Measurements from ENCODE around the gene SAC3D1. TPM values are rescaled to one million over a fixed set of nuclear protein-coding genes. Genes with fewer than 3 reads are reported as not detected.

SAC3D1 gene
- polyA plus RNA-seq, 2 of the 4 experiments (the other 2 are of a cell fraction) = 12.9 to 29.0 TPM

- H3K27ac ChIP-seq = no peak overlapping the region
- DNase-seq (ENCODE audit: low read depth in 1 of 2, low spot score in 1 of 2) (no peak), ATAC-seq (no peak; a peak in 1 of 6 replicates), FAIRE-seq (no peak)
- no peak overlapping the region for H3K4me2 ChIP-seq
- TF ChIP-seq HES2 (IDR thresholded peaks at IDR 0.05) = no peak
- TF ChIP-seq REST (IDR thresholded peaks at IDR 0.05) = no peak
- no peak for TF ChIP-seq EHF (CRISPR knock-in tag; IDR thresholded peaks at IDR 0.05)
- TF ChIP-seq ZSCAN20 (CRISPR knock-in tag; IDR thresholded peaks at IDR 0.05) = no peak
- TF ChIP-seq POLR2A (IDR thresholded peaks at IDR 0.05; ENCODE audit: low read length) = no peak
- TF ChIP-seq EHMT2 (IDR thresholded peaks at IDR 0.05; ENCODE audit: low read depth) = no peak
- no peak for TF ChIP-seq HOXB13 (CRISPR knock-in tag; IDR thresholded peaks at IDR 0.05; ENCODE audit: low read depth)
- no peak for TF ChIP-seq TP53 (CRISPR knock-in tag; IDR thresholded peaks at IDR 0.05)
- TF ChIP-seq ZC3H11A (IDR thresholded peaks at IDR 0.05) = no peak
- TF ChIP-seq FOSL2 (IDR thresholded peaks at IDR 0.05) = no peak
- no peak for TF ChIP-seq FOSL2 (CRISPR knock-in tag; IDR thresholded peaks at IDR 0.05)
- TF ChIP-seq HMGXB4 (CRISPR knock-in tag; IDR thresholded peaks at IDR 0.05; ENCODE audit: borderline replicate concordance) = no peak
- no peak for TF ChIP-seq ZNF302 (CRISPR knock-in tag; IDR thresholded peaks at IDR 0.05)
- no peak for TF ChIP-seq E2F6 (IDR thresholded peaks at IDR 0.05; ENCODE audit: borderline replicate concordance, low read depth)
- no peak for TF ChIP-seq CHD2 (IDR thresholded peaks at IDR 0.05; ENCODE audit: low read length, partially characterized antibody)
- TF ChIP-seq BCL3 (IDR thresholded peaks at IDR 0.05) = no peak
- TF ChIP-seq BHLHE40 (IDR thresholded peaks at IDR 0.05; ENCODE audit: low read depth, low read length) = no peak
- no peak for TF ChIP-seq USF2 (IDR thresholded peaks at IDR 0.05)
- no peak for TF ChIP-seq CTCF (IDR thresholded peaks at IDR 0.05)
- H3K4me1 ChIP-seq = no peaks in the 10 kb centered on the region
- no peaks in the 10 kb centered on the region for H3K9me3 ChIP-seq
- 57% methylated on average over 3 of the region's 3 CpGs for WGBS (ENCODE audit: missing lambda C conversion rate)
- POLR2A ChIA-PET = no interaction called here
- no peak overlapping the region for H3K4me3 ChIP-seq
- CTCF ChIA-PET = interaction anchor here (0.8 to 3.7 kb wide), 3 partner anchors 9 to 50 kb away, joined by 3 to 16 read pairs (median 3); partner anchors contain the start of gene ARL2
These were observed 22.5 kb downstream of the SAC3D1 start for GRCh38 chr11:65063532-65063931.
